ENCODE measurements around the gene BSN.

The BSN gene

DNA sequence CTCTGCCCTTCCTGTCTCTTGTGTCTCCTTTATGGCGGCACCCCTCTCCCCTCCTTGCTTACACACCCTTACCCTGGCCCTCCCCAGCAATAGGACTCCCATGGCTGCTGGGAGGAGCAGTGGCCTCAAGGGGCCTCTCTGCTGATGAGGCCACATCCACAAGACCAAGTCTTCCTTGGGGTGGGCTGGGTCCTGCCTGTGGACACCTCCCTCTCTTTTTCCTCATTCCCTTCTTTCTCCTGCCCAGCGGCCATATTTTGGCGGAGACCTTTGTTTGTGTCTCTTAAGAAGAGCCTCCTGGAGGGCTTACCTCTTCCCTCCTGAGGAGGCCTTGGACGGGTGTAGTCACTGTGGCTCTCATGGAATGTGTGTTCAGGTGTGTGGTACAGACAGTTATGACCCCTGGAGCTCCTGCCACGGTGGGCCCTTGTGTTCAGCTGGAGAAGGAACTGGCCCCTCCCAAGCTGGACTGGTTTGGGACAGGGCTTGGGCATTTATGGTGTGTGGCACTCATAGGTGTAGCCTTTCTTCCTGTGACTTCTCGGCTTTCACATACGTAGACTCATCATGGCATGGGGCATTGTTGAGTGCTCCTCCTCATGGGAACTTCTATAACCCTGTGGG lies 63.2 kb downstream of the BSN start:
- no peaks in the 10 kb centered on the region for H3K36me3 ChIP-seq
- no peak overlapping the region for H3K27ac ChIP-seq
- no peak overlapping the region for H3K4me3 ChIP-seq (ENCODE audit: low read depth in 1 of 2, low read length in 1 of 2)
- no peaks in the 10 kb centered on the region for H3K27me3 ChIP-seq
- no peak for TF ChIP-seq CTCF (IDR thresholded peaks at IDR 0.05)
- no peaks in the 10 kb centered on the region for H3K4me1 ChIP-seq (ENCODE audit: control insufficient read depth in 1 of 2, insufficient read depth in 1 of 2, low read depth in 1 of 2, low read length in 1 of 2)
- H3K9me3 ChIP-seq = no peaks in the 10 kb centered on the region

DNA sequence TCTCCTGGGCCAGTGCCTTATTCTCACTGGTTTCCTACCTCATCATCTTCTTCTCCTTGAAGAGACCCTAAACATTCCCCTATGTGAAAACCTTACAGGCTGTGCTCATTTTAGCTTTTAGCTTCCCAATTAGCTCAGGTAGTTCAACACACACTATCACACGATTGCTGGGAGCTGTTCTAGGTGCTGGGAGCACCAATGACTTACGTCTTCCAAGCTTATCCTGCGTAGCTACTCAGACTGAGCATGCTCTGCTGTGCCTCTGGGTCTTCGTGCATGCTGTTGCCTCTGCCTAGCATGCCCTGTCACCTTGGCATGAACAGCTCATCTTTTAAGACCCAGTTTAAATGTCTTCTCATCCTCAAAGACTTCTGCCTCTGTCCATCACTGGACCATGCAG lies 64.1 kb downstream of the BSN start:
- TF ChIP-seq CTCF (IDR thresholded peaks at IDR 0.05) = no peak
- no peaks in the 10 kb centered on the region for H3K4me1 ChIP-seq (ENCODE audit: control insufficient read depth in 1 of 2, insufficient read depth in 1 of 2, low read depth in 1 of 2, low read length in 1 of 2)
- no peak overlapping the region for H3K4me3 ChIP-seq (ENCODE audit: low read depth in 1 of 2, low read length in 1 of 2)
- no peaks in the 10 kb centered on the region for H3K36me3 ChIP-seq
- no peaks in the 10 kb centered on the region for H3K27me3 ChIP-seq
- no peak overlapping the region for H3K27ac ChIP-seq
- no peaks in the 10 kb centered on the region for H3K9me3 ChIP-seq

DNA sequence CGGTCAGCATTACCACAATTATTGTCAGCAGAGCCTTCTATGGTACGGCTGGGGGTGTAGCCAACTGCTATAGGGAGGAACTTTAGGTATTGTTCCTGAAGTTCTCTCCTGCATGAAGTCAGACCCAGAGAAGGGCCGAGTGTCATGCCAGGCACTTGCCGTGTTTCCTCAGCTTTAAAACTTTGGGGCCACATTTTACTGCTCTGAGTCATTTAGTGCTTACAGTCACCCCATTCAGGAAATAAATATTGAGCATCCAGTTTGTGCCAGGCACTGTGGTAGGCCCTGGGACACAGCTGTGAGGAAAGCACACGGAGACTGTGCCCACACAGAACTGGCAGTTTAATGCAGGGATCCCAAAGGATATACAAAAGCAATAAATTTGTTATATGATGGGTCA lies 65.4 kb downstream of the BSN start:
- H3K27me3 ChIP-seq = no peaks in the 10 kb centered on the region
- no peaks in the 10 kb centered on the region for H3K4me1 ChIP-seq (ENCODE audit: control insufficient read depth in 1 of 2, insufficient read depth in 1 of 2, low read depth in 1 of 2, low read length in 1 of 2)
- no peak overlapping the region for H3K27ac ChIP-seq
- H3K36me3 ChIP-seq = no peaks in the 10 kb centered on the region
- no peak for TF ChIP-seq CTCF (IDR thresholded peaks at IDR 0.05)
- H3K9me3 ChIP-seq = no peaks in the 10 kb centered on the region
- no peak overlapping the region for H3K4me3 ChIP-seq (ENCODE audit: low read depth in 1 of 2, low read length in 1 of 2)

DNA sequence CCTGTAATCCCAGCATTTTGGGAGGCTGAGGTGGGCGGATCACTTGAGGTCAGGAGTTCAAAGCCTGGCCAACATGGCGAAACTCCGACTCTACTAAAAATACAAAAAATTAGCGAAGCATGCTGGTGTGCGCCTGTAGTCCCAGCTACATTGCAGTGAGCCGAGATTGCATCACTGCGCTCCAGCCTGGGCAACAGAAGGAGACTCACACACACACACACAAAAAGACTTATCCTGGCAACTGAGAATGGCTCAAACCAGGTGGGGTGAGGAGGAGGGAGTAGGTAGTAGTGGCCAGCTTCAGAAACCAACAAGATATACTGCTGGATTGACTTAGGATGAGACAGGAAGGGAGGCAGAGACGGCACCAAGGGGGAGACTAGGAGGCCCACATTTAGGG lies 66.5 kb downstream of the BSN start:
- H3K9me3 ChIP-seq = no peaks in the 10 kb centered on the region
- H3K27me3 ChIP-seq = no peaks in the 10 kb centered on the region
- H3K36me3 ChIP-seq = no peaks in the 10 kb centered on the region
- H3K27ac ChIP-seq = no peak overlapping the region
- no peak overlapping the region for H3K4me3 ChIP-seq (ENCODE audit: low read depth in 1 of 2, low read length in 1 of 2)
- no peaks in the 10 kb centered on the region for H3K4me1 ChIP-seq (ENCODE audit: control insufficient read depth in 1 of 2, insufficient read depth in 1 of 2, low read depth in 1 of 2, low read length in 1 of 2)
- TF ChIP-seq CTCF (IDR thresholded peaks at IDR 0.05) = no peak

DNA sequence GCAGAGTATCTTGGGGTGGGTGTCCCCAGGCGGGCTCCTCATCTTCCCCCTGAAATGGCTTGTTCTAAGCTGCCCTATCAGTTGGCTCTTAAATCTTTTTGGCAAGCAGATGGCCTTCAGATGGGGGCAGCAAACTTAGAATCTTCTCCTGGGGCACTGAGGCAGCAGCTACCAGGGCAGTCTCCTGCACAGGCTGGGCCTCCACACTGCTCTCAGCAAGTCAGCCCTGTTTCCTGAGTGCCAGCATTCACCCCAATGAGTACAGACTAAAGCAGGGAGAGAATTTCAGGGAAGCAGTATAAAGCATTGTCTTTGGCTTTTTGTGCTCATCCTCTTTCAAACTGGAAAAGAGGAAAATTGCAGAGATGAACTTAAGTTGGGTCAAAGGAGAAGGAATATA lies 68.8 kb downstream of the BSN start:
- no peak overlapping the region for H3K4me3 ChIP-seq (ENCODE audit: low read depth in 1 of 2, low read length in 1 of 2)
- no peaks in the 10 kb centered on the region for H3K4me1 ChIP-seq (ENCODE audit: control insufficient read depth in 1 of 2, insufficient read depth in 1 of 2, low read depth in 1 of 2, low read length in 1 of 2)
- TF ChIP-seq CTCF (IDR thresholded peaks at IDR 0.05) = no peak
- H3K27ac ChIP-seq = no peak overlapping the region
- no peaks in the 10 kb centered on the region for H3K36me3 ChIP-seq
- H3K9me3 ChIP-seq = no peaks in the 10 kb centered on the region
- H3K27me3 ChIP-seq = no peaks in the 10 kb centered on the region

GRCh38 chr3:49625071-49625470 lies 70.8 kb downstream of the BSN start:
- H3K27me3 ChIP-seq = no peaks in the 10 kb centered on the region
- no peak for TF ChIP-seq CTCF (IDR thresholded peaks at IDR 0.05)
- no peak overlapping the region for H3K27ac ChIP-seq
- no peaks in the 10 kb centered on the region for H3K4me1 ChIP-seq (ENCODE audit: control insufficient read depth in 1 of 2, insufficient read depth in 1 of 2, low read depth in 1 of 2, low read length in 1 of 2)
- no peaks in the 10 kb centered on the region for H3K36me3 ChIP-seq
- H3K4me3 ChIP-seq (ENCODE audit: low read depth in 1 of 2, low read length in 1 of 2) = no peak overlapping the region
- H3K9me3 ChIP-seq = no peaks in the 10 kb centered on the region
